Measurements from ENCODE around the gene KIRREL1. TPM values are rescaled to one million over a fixed set of nuclear protein-coding genes. Genes with fewer than 3 reads are reported as not detected.

KIRREL1 gene
- total RNA-seq, 4 donors from 2014 or later, result 8.2 to 18.3 (median 12.6) TPM

- in situ Hi-C loops (cut with MboI; ENCODE audit: low pct_ligation_motif_present in 1 of 4, low pct_unique_long_range_greater_than_20kb in 1 of 4, low sequenced_read_pairs in 3 of 4) (loop anchor here in 3 of 4 donors (10.0 kb wide), 1 partner anchor 155 kb away; no protein-coding TSS in a partner anchor), intact Hi-C loops (cut with DNase I; ENCODE audit: low total_unique reads) (loop anchor here (10.0 kb wide), 1 partner anchor 535 kb away; no protein-coding TSS in a partner anchor)
- DNase-seq, result no peak
- no peaks in the 10 kb centered on the region for H3K36me3 ChIP-seq
- peaks cover 16% of the 10 kb centered on the region for H3K27me3 ChIP-seq
- no peak overlapping the region for H3K4me3 ChIP-seq
- WGBS, 2 donors (ENCODE audit: low coverage in 1 of 2), result 67% methylated on average over 5 of the region's 5 CpGs; no CpG with 5 or more reads in 1 of the 2 donors
- H3K9me3 ChIP-seq, result no peaks in the 10 kb centered on the region
- no peak for TF ChIP-seq POLR2AphosphoS5 (IDR thresholded peaks at IDR 0.05)
- no peak for TF ChIP-seq POLR2A (IDR thresholded peaks at IDR 0.05)
- TF ChIP-seq CTCF (IDR thresholded peaks at IDR 0.05), result no peak
- no peak for TF ChIP-seq EP300 (IDR thresholded peaks at IDR 0.05; ENCODE audit: low read depth)
- peaks cover 7 to 12% (median 9%) of the 10 kb centered on the region in 4 donors for H3K4me1 ChIP-seq
- H3K27ac ChIP-seq, result no peak overlapping the region
Measured at GRCh38 chr1:158119976-158120653, 126.7 kb downstream of the KIRREL1 start.

DNA sequence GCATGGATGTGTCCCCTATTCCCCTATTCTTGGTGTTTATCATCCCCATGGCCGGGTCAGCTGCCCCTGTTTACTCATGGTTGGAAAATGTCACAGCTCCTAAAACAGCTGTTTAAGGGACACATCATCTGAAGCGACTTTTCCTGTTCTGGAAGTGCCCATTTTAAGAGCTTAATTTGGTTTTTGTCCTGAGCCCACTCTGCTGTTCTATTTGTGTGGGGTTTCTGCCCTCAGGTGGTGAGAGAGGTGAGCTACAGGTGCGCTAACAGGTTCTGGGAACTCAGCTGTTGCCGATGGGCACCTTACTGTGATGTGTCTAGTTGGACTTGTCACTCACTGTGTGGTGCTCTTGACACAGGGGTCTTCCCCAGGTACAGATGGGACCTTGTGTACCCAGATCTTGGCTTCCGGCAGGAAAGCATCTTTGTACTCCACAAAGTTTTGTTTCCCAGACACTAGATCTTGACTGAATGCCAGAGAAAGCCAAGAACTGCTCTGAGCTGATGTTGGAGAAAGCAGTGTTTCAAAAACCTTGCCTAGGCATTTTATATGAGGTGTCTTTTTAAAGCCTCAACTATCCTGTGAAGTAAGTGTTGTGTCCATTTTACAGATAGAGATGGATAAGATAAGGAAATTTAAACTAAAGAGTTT is 128.3 kb downstream of the KIRREL1 start:
- no peak overlapping the region for H3K4me3 ChIP-seq
- in situ Hi-C loops (cut with MboI; ENCODE audit: low pct_ligation_motif_present in 1 of 4, low pct_unique_long_range_greater_than_20kb in 1 of 4, low sequenced_read_pairs in 3 of 4), result loop anchor here in 3 of 4 donors (10.0 kb wide), 1 partner anchor 157 kb away; no protein-coding TSS in a partner anchor
- H3K27ac ChIP-seq, result no peak overlapping the region
- peaks cover 7 to 12% (median 9%) of the 10 kb centered on the region in 4 donors for H3K4me1 ChIP-seq
- DNase-seq, result peak; percentile 25
- 0 to 30% methylated on average over 1 to 5 of the region's 5 CpGs for WGBS, 2 donors (ENCODE audit: low coverage in 1 of 2)
- TF ChIP-seq CTCF (IDR thresholded peaks at IDR 0.05), result peak; percentile 40 to 63 (median 51)
- no peak for TF ChIP-seq POLR2A (IDR thresholded peaks at IDR 0.05)
- H3K27me3 ChIP-seq, result peaks cover 13% of the 10 kb centered on the region
- H3K9me3 ChIP-seq, result no peaks in the 10 kb centered on the region
- intact Hi-C loops (cut with DNase I; ENCODE audit: low total_unique reads), result loop anchor here (10.0 kb wide), 1 partner anchor 537 kb away; no protein-coding TSS in a partner anchor
- no peaks in the 10 kb centered on the region for H3K36me3 ChIP-seq

DNA sequence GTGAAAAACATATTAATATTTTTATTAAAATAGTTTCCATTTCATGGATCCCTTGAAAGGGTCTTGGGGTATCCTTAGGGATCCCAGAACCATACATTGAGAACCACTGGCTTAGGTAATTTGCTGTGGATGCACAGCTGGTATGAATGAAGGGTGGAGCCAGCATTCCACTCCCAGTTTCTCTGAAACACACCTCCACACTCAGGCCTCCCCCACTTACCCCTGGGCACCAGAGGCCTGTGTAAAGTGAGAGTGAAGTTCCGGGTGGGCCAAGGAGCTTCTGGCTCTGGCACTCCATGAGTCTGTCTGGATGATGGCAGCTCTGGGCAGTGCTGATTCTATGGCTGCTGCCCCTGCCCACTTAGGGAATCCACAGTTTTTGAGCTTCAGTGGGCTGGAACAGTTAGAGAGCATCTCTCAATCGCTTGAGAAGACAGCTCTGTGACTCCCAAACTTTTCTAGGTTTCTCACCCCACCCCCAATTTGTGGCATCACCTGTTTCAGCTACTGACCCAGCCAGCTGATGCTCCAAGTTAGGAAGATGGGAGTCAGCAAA is 129.5 kb downstream of the KIRREL1 start:
- Histone ChIP-seq H3K4me1 (peaks cover 4 to 8% (median 7%) of the 10 kb centered on the region in 4 donors), H3K27ac (no peak overlapping the region), H3K4me3 (no peak overlapping the region), H3K9me3 (no peaks in the 10 kb centered on the region), H3K27me3 (peaks cover 13% of the 10 kb centered on the region), H3K36me3 (no peaks in the 10 kb centered on the region)
- no peak for DNase-seq
- TF ChIP-seq CTCF (IDR thresholded peaks at IDR 0.05) (no peak), POLR2A (IDR thresholded peaks at IDR 0.05) (no peak), POLR2AphosphoS5 (IDR thresholded peaks at IDR 0.05) (no peak), EP300 (IDR thresholded peaks at IDR 0.05; ENCODE audit: low read depth) (no peak)
- WGBS, 2 donors (ENCODE audit: low coverage in 1 of 2), result 80% methylated on average over 2 of the region's 2 CpGs; no CpG with 5 or more reads in 1 of the 2 donors
- in situ Hi-C loops (cut with MboI; ENCODE audit: low pct_ligation_motif_present in 1 of 4, low pct_unique_long_range_greater_than_20kb in 1 of 4, low sequenced_read_pairs in 3 of 4), result loop anchor here in 3 of 4 donors (10.0 kb wide), 1 partner anchor 158 kb away; no protein-coding TSS in a partner anchor
- intact Hi-C loops (cut with DNase I; ENCODE audit: low total_unique reads), result loop anchor here (10.0 kb wide), 1 partner anchor 538 kb away; no protein-coding TSS in a partner anchor

- intact Hi-C loops (cut with DNase I; ENCODE audit: low total_unique reads) (loop anchor here (10.0 kb wide), 1 partner anchor 539 kb away; no protein-coding TSS in a partner anchor), in situ Hi-C loops (cut with MboI; ENCODE audit: low pct_ligation_motif_present in 1 of 4, low pct_unique_long_range_greater_than_20kb in 1 of 4, low sequenced_read_pairs in 3 of 4) (loop anchor here in 3 of 4 donors (10.0 kb wide), 1 partner anchor 159 kb away; no protein-coding TSS in a partner anchor)
- Histone ChIP-seq H3K4me1 (no peaks in the 10 kb centered on the region), H3K36me3 (no peaks in the 10 kb centered on the region), H3K9me3 (no peaks in the 10 kb centered on the region), H3K4me3 (no peak overlapping the region), H3K27ac (no peak overlapping the region), H3K27me3 (peaks cover 13% of the 10 kb centered on the region)
- WGBS, 2 donors (ENCODE audit: low coverage in 1 of 2), result 83 to 88% methylated on average over 2 of the region's 2 CpGs
- TF ChIP-seq EP300 (IDR thresholded peaks at IDR 0.05; ENCODE audit: low read depth) (no peak), CTCF (IDR thresholded peaks at IDR 0.05) (no peak), POLR2AphosphoS5 (IDR thresholded peaks at IDR 0.05) (no peak), POLR2A (IDR thresholded peaks at IDR 0.05) (no peak)
- no peak for DNase-seq
Measured at GRCh38 chr1:158124034-158124433, 130.6 kb downstream of the KIRREL1 start.

All from transverse colon (tissue), 4 donors.